Inferior parietal cortex (tissue), 1 donor: Measurements from ENCODE around the gene GMNC.
"Not testable (repeated sequence)": the region's sequence is repeated elsewhere in the genome, so short reads cannot be mapped to it uniquely, and the experiment has no call there.

Experiments
- DNase-seq: peaks from one replicate; pipeline ENCODE4 v3.0.0-alpha.2; 2016; ENCODE audit errors: extremely low spot score

Gene GMNC

GRCh38 chr3:190862209-190863118 lies at the start of gene GMNC:
TSS of gene GMNC (minus strand) at chr3:190862694. CDS start at chr3:190862615, 79 bp downstream.
- peak; percentile 54 for DNase-seq

DNA sequence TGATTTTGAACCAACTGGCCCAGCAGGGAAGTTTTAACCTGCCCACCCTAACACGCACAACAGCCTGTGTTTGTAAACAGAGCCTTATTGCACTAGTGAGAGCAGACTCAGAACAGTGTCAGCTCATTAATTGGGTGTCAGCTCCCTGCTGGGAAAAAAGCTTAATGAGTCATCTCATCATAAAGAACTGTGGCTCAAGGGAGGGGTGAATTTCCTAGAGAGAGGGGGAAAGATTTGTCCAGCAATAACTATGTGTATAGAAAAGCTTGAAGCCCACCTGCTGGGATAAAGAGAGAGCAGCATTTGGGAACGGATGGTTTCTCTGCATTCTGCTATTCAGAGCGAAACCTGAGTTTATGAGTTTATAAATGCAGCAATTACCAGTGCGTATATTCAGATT lies 48.9 kb upstream of the GMNC start:
- no peak for DNase-seq

DNA sequence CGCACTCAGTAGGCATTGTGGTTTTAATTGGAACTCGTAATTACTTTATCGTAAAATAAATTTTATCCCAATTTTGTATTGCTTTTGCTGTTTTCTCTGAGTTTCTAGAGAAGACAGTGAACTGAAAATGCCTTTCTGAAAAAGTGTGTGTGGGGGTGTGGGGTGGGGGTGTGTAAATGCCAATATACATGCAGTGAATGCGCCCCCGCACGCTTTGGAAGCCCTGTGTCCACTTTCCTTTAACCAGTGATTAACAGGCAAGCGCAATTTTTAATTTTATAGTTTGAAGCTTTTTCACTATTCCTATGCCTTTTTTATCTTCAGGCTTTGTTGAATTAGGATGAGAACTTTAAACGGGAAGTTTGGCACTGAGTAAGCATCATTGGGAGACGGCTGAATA lies 47.4 kb upstream of the GMNC start:
- no peak for DNase-seq

- no peak for DNase-seq
Observed at GRCh38 chr3:190903156-190903555, 40.7 kb upstream of the GMNC start.

DNA sequence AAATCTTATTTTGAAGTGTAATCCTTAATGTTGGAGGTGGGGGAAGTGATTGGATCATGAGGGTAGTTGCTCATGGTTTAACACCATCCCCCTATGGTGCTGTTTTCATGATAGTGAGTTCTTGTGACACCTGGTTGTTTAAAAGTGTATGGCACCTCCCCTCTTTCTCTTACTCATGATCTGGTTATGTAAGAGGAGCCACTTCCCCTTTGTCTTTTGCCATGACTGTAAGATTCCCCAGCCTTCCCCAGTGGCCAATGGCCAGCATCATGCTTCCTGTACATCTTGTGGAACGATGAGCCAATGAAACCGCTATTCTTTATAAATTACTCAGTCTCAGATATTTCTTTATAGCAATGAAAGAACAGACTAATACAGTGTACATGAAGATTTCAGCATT lies 39.8 kb upstream of the GMNC start:
- no peak for DNase-seq

- DNase-seq = no peak
Observed at GRCh38 chr3:190892395-190892902, 30.0 kb upstream of the GMNC start.

DNA sequence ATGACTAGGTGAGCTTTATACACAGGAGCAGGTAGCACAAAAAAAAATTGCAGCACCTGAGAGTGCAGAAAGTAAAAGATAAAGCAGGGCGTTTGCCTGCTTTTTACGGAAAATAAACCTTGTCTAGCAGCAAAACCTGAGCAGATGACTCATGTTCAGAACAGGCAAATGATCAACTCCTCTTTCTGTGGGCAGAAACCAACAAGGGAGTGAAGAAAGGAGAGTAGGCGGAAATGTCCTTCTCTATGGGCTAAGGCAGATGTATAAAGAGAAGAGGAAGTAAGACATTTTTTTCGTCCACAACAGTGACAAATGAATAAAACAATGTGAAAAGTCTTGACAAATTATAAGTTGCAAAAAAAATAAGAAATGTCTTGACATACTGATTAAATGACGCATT lies 24.5 kb upstream of the GMNC start:
- no peak for DNase-seq

DNA sequence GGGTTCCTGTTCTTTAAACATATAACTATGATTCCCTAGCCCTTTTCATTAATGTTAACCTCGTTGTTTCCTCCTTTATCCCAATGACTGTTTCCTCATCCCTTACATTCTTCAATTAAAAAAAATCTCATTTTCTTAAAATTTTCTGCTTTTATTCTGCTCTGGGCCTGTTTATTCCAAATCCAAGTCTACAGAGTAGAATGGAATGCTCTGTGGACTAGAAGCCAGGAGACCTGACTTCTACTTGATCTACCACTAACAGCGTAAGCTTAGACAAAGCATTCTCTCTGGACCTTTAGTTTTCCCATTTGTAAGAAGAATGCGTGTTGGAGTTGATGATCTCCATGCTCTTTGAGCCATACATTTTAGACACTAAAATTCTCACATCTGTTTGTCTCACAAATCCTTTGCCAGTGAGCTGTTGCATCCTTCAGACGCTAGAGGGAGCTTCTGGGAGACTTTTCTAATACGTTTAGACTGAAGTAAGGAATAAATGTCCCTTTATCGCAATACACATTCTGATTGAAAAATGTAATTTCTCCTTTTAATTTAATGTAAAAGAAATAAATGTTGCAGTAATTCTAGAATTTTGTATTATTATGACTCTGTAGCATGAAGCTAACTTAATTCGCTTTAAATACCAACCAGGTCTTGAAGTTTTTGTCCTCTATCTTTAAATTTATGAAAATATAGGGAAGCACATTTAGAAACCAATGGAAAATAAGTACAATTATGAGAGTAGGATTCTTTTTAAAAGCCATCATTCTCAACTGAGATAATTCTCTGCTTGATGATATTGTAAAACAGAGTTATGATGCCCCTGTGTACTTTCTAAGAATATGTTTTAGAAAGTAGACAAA lies 21.7 kb upstream of the GMNC start:
- DNase-seq = peak; percentile 91

DNA sequence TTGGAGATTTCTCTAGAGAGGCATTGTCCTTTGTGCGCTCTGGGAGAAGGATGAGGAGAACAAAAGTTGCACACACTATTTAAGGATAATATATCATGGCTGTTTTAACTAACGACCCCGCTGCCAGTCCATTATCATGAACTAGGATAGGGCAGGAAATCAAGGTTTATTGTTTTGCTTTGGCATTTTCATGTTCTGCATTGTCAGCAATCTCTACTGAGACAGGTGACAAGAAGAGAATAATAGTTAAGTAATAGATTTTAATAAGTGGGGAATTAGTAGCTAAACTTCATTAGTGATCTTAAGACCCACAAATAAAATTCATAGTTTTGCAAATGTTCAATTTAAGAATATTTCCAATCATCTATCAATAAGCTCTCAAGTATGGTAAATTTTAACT lies 20.6 kb upstream of the GMNC start:
- DNase-seq = no peak

DNA sequence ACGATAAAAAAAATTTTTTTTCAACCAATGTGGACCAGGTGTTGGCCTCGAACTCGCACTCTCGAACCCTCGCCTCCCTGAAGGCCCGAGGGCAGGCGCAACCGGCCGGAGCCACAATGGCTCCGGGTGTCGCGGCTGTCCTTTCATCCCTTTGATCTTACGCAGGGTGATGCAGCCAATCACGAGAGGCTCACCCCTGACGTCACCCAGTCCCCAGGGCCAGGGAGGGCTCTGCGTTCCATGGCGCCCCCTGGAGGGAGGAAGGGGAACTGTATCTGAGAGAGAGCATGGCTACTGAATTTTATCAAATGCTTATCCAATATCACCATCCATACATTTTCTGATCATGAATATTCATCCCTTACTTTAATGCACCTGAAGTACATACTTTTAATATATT lies 15.4 kb upstream of the GMNC start:
- no peak for DNase-seq

GRCh38 chr3:190876433-190876832 lies 13.9 kb upstream of the GMNC start:
- not testable (repeated sequence) for DNase-seq

GRCh38 chr3:190875061-190875460 lies 12.6 kb upstream of the GMNC start:
- DNase-seq = not testable (repeated sequence)

- no peak for DNase-seq
Observed at GRCh38 chr3:190870127-190870526, 7.6 kb upstream of the GMNC start.

- no peak for DNase-seq
Observed at GRCh38 chr3:190867071-190867470, 4.6 kb upstream of the GMNC start.

DNA sequence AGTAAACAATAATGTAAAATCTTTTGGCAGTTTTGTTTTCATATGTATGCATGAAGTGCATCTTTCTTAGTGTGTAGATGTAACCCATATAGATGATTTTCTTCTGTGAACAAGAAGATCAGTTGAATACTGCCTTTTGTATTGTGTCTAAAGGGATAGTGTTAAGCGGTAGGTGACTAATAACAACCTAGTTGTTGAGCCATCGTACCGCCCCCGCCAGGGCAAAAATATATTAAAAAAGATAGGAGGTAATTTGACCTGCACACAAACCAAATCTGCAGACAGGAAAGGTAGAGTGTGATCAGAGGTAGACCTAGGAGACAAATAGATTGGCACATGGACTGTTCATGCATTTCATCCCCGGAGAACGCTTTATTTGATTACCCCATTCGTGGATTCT lies 3.3 kb upstream of the GMNC start:
- no peak for DNase-seq

- no peak for DNase-seq
Observed at GRCh38 chr3:190865419-190865818, 2.9 kb upstream of the GMNC start.

DNA sequence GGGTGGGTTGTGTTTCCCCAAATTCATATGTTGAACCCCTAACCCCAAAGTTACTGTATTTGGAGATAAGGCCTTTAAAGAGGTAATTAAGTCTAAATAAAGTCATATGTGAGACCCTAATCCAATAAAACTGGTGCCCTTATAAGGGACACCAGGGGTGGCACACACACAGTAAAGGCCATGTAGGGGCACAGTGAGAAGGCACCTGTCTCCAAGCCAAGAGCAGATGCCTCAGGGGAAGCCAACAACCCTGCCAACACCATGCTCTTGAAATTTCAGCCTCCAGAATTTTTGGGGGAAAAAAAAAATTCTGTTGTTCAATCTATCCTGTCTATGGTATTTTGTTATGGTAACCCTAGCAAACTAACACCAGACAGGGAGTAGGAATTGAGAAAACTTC lies 1.5 kb upstream of the GMNC start:
- DNase-seq = no peak

GRCh38 chr3:190863119-190863465 lies 598 bp upstream of the GMNC start:
- DNase-seq = no peak

- no peak for DNase-seq
Observed at GRCh38 chr3:190860521-190860920, 2.0 kb downstream of the GMNC start.

GRCh38 chr3:190855151-190855550 lies 7.3 kb downstream of the GMNC start:
- no peak for DNase-seq

- no peak for DNase-seq
Observed at GRCh38 chr3:190854062-190854461, 8.4 kb downstream of the GMNC start.

- DNase-seq = no peak
Observed at GRCh38 chr3:190853464-190853863, 9.0 kb downstream of the GMNC start.

- no peak for DNase-seq
Observed at GRCh38 chr3:190849607-190850006, 12.9 kb downstream of the GMNC start.
